Skeletal muscle tissue (tissue), 4 donors: ENCODE results near the gene SLC38A6. TPM values are rescaled to one million over a fixed set of nuclear protein-coding genes. Genes with fewer than 3 reads are reported as not detected.
"Not testable (repeated sequence)": the region's sequence is repeated elsewhere in the genome, so short reads cannot be mapped to it uniquely, and the experiment has no call there.

Experiments
- H3K27ac ChIP-seq: one replicate; pipeline ENCODE4 v1.7.0; 2013; ENCODE audit warnings: mild to moderate bottlenecking, low read depth, low read length, inconsistent platforms
- H3K27me3 ChIP-seq, 3 donors: one replicate each; pipeline ENCODE4 v1.7.0; 2013; ENCODE audit warnings: low read length in 3 of 3; ENCODE audit not compliant: control insufficient read depth in 3 of 3, insufficient read depth in 3 of 3
- H3K36me3 ChIP-seq, 3 donors: one replicate each; pipeline ENCODE4 v1.7.0; 2013; ENCODE audit warnings: low read length in 3 of 3; ENCODE audit not compliant: control insufficient read depth in 3 of 3, insufficient read depth in 3 of 3
- H3K4me1 ChIP-seq, 3 donors: one replicate each; pipeline ENCODE4 v1.7.0; 2013; ENCODE audit warnings: low read length in 3 of 3, mild to moderate bottlenecking in 3 of 3; ENCODE audit not compliant: control insufficient read depth in 3 of 3, insufficient read depth in 3 of 3
- H3K4me3 ChIP-seq, 3 donors: one replicate each; pipeline ENCODE4 v1.7.0; 2013; ENCODE audit warnings: low read length in 3 of 3
- H3K9ac ChIP-seq, 3 donors: one replicate each; pipeline ENCODE4 v1.7.0; 2013; ENCODE audit warnings: low read length in 3 of 3, mild to moderate bottlenecking in 3 of 3, moderate library complexity in 2 of 3, low read depth in 1 of 3
- H3K9me3 ChIP-seq, 3 donors: one replicate each; pipeline ENCODE4 v1.7.0; 2013; ENCODE audit warnings: low read length in 3 of 3; ENCODE audit not compliant: control insufficient read depth in 3 of 3
- total RNA-seq: library from RNA; depleted of rRNA; stranded (reverse); fragments of >200 nt; gene quantifications from one replicate; pipeline ENCODE4 v1.2.3, GENCODE V29; 2014
- donor health status: Osteomylitis.

The SLC38A6 gene
- total RNA-seq, 1 donor from 2014 or later, result 63.7 TPM

GRCh38 chr14:61072442-61072841, 91.4 kb downstream of the SLC38A6 start:
- not testable (repeated sequence) for H3K27me3 ChIP-seq, H3K36me3 ChIP-seq, H3K4me3 ChIP-seq, H3K27ac ChIP-seq, H3K9me3 ChIP-seq, H3K4me1 ChIP-seq, H3K9ac ChIP-seq

GRCh38 chr14:61074852-61075251, 93.8 kb downstream of the SLC38A6 start:
- no peaks in the 10 kb centered on the region for H3K9me3 ChIP-seq
- H3K4me1 ChIP-seq, result peaks cover 0 to 2% (median 0%) of the 10 kb centered on the region in 3 donors
- H3K27ac ChIP-seq, result no peak overlapping the region
- no peak overlapping the region for H3K4me3 ChIP-seq
- H3K36me3 ChIP-seq, result peaks cover 0 to 5% (median 0%) of the 10 kb centered on the region in 3 donors
- H3K9ac ChIP-seq, result no peak overlapping the region
- no peaks in the 10 kb centered on the region for H3K27me3 ChIP-seq

GRCh38 chr14:61076556-61076955, 95.5 kb downstream of the SLC38A6 start:
- no peak overlapping the region for H3K9ac ChIP-seq
- H3K27ac ChIP-seq, result peak overlapping the region; percentile 9
- H3K4me3 ChIP-seq, result no peak overlapping the region
- H3K27me3 ChIP-seq, result no peaks in the 10 kb centered on the region
- H3K36me3 ChIP-seq, result peaks cover 0 to 5% (median 4%) of the 10 kb centered on the region in 3 donors
- no peaks in the 10 kb centered on the region for H3K9me3 ChIP-seq
- peaks cover 2 to 7% (median 6%) of the 10 kb centered on the region in 3 donors for H3K4me1 ChIP-seq

DNA sequence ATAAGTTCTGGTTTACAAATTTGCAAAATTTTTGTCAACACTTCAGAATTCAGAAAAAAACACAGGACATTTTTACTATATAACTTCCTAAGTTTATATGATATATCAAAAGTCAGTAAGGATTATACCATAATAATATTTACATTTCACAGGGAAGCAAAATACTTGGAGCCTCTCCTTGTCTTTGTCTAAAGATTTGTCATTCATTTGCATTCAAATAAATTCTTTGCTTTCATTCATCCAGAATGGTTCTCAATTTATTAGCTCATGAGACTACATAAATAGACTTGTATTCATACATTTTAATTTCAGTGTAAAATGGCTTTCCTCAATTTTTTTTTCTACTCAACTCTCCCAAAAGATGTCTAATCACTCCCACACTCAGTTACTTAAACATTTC, 96.4 kb downstream of the SLC38A6 start:
- Histone ChIP-seq H3K9me3 (no peaks in the 10 kb centered on the region), H3K9ac (no peak overlapping the region), H3K36me3 (peaks cover 0 to 5% (median 4%) of the 10 kb centered on the region in 3 donors), H3K27ac (no peak overlapping the region), H3K4me1 (peaks cover 2 to 7% (median 6%) of the 10 kb centered on the region in 3 donors), H3K4me3 (no peak overlapping the region), H3K27me3 (no peaks in the 10 kb centered on the region)

DNA sequence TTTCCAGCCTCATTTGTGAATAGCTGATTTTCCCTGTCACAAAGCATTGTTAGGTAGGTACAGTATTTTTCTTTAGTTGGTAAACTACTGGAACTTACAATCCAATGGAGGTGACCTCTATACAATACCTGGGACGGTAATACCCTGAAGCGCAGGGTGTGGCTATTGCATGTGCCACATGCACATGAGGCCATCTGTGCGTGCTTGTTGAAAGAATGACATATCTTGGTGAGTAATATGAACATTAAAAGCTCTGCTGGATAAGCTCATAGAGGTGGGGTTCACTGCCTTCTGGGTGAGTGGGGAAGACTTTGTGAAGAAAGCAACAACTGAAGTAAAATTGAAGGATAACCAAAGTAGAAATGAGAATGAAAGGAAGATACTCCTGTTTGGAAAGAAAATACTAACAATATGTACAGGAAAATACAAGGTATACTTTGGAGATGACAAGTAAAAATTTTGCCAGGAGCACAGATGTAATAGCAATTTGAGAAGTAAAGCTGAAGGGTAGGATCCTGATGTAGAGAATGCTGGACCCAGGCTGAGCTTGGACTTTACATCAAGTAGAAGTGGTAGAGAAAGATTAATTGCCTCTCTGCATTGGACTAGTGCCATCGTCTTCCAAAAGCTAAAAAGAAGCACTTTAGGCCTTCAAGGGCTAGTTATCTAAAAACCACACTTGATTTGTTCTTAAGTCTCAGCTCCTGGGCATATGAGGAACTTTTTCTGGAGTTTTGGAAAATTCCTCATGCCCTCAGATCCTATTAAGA, 97.1 kb downstream of the SLC38A6 start:
- no peaks in the 10 kb centered on the region for H3K27me3 ChIP-seq
- peaks cover 0 to 8% (median 4%) of the 10 kb centered on the region in 3 donors for H3K36me3 ChIP-seq
- H3K9ac ChIP-seq, result no peak overlapping the region
- no peak overlapping the region for H3K4me3 ChIP-seq
- no peaks in the 10 kb centered on the region for H3K9me3 ChIP-seq
- no peak overlapping the region for H3K27ac ChIP-seq
- peaks cover 2 to 7% (median 6%) of the 10 kb centered on the region in 3 donors for H3K4me1 ChIP-seq

GRCh38 chr14:61080591-61081010, 99.6 kb downstream of the SLC38A6 start:
- Histone ChIP-seq H3K27ac (no peak overlapping the region), H3K36me3 (peaks cover 0 to 13% (median 11%) of the 10 kb centered on the region in 3 donors), H3K4me3 (no peak overlapping the region), H3K9me3 (no peaks in the 10 kb centered on the region), H3K9ac (no peak overlapping the region), H3K4me1 (peaks cover 2 to 7% (median 6%) of the 10 kb centered on the region in 3 donors), H3K27me3 (no peaks in the 10 kb centered on the region)

DNA sequence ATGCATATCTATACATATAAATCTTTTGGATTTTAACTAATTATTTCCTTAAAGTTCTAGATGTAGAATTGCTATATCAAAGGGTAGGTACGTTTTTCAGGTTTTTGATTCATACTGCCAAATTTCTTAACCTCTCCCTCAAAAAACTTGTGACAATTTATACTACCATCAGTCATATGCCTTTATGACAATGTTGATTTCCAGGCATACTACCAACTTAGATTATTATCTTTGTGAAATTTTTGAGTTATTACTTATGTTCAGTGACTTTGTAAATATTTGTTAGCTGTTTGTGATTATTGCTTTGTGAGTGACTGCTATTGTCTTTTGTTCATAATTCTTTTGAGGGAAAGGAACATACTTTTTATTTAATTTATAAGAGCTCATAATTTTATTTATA, 107.0 kb downstream of the SLC38A6 start:
- H3K9me3 ChIP-seq, result no peaks in the 10 kb centered on the region
- H3K9ac ChIP-seq, result no peak overlapping the region
- H3K27ac ChIP-seq, result no peak overlapping the region
- no peak overlapping the region for H3K4me3 ChIP-seq
- H3K4me1 ChIP-seq, result peaks cover 0 to 4% (median 0%) of the 10 kb centered on the region in 3 donors
- peaks cover 0 to 10% (median 4%) of the 10 kb centered on the region in 3 donors for H3K36me3 ChIP-seq
- no peaks in the 10 kb centered on the region for H3K27me3 ChIP-seq

GRCh38 chr14:61089126-61089750, 108.2 kb downstream of the SLC38A6 start:
- peaks cover 0 to 4% (median 0%) of the 10 kb centered on the region in 3 donors for H3K4me1 ChIP-seq
- H3K4me3 ChIP-seq, result no peak overlapping the region
- H3K9ac ChIP-seq, result peak overlapping the region in 1 of 3 donors; percentile 52
- no peaks in the 10 kb centered on the region for H3K9me3 ChIP-seq
- H3K27ac ChIP-seq, result no peak overlapping the region
- no peaks in the 10 kb centered on the region for H3K27me3 ChIP-seq
- H3K36me3 ChIP-seq, result peaks cover 0 to 4% (median 1%) of the 10 kb centered on the region in 3 donors

GRCh38 chr14:61090432-61091216, 109.6 kb downstream of the SLC38A6 start:
- no peak overlapping the region for H3K9ac ChIP-seq
- H3K4me1 ChIP-seq, result peaks cover 0 to 4% (median 0%) of the 10 kb centered on the region in 3 donors
- no peak overlapping the region for H3K4me3 ChIP-seq
- H3K27me3 ChIP-seq, result no peaks in the 10 kb centered on the region
- no peaks in the 10 kb centered on the region for H3K36me3 ChIP-seq
- H3K27ac ChIP-seq, result no peak overlapping the region
- no peaks in the 10 kb centered on the region for H3K9me3 ChIP-seq
